Loucy (cell line): ENCODE data around the gene CNN2.

Source experiments
- CTCF ChIP-seq: fragments of 200-600 bp; sonication (generic); conservative IDR thresholded peaks from 2 replicates; pipeline ENCODE4 v1.5.1; 2014; ENCODE audit warnings: mild to moderate bottlenecking, antibody characterized with exemption, low read length
- EZH2phosphoT487 ChIP-seq: fragments of 200-600 bp; IDR thresholded peaks from 2 replicates; pipeline ENCODE4 v1.6.1; 2018; ENCODE audit warnings: antibody characterized with exemption, mild to moderate bottlenecking, moderate library complexity, borderline replicate concordance

DNA sequence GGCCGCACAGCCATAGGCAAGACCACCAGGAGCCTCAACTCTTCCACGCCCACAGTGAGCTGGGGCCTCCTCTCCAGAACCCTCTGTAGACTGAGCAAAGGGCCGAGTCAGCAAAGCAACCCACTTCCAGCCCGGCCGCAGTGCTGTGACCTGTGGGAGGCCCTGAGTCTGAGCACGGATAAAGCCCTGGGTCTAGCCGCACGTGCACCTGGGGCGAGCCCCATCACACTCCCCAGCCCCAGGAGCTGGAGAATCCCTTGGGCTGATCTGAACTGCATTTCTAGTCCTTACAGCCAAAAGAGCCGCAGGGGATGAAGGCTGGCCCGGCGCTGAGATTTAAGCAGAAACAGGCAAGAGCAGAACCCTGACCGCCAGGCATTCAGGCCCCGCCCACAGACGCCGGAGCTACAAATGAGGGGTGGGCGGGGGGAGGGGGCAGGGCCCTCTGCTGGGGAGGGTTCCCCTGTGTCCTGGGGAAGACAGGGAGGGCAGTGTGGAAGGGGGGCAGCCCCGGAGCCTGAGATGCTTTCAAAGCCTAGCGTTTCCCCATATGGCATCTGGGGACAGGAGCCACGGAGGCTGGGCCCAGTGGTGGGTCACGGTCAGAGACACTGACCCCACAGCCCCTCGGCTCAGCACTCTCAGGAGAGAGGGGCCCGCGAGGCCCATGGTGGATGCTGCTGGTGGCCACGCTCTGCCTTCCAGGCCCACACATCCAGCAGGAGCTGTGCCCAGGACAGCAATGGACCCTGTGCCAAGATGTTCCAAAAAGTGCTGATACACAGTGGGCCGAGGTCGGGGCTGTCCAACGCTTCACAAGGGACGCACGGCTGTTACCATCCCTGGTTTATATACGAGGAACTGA is 10.4 kb upstream of the CNN2 start:
- TF ChIP-seq CTCF (no peak), EZH2phosphoT487 (no peak)
